Activated T-helper 2 cell treated with anti-CD3 and anti-CD28 coated beads, Interferon-gamma antibody, Interleukin-2, Interleukin-4, amounts not matched to agents 10 μg/mL and 5 μg/mL and 100 μg/mL, durations not matched to agents 14 hours and 24 hours and 36 hours (primary cell): ENCODE measurements around the gene GMIP. TPM values are rescaled to one million over a fixed set of nuclear protein-coding genes. Genes with fewer than 3 reads are reported as not detected.
A peak's percentile ranks its signal among the peaks of the same experiment; 100 is the strongest.
"Not testable (repeated sequence)": the region's sequence is repeated elsewhere in the genome, so short reads cannot be mapped to it uniquely, and the experiment has no call there.

ENCODE experiments used
- DNase-seq: peaks from one replicate; pipeline ENCODE4 v3.0.0; 2021; ENCODE audit warnings: low spot score
- H3K27ac Mint-ChIP-seq: one replicate; pipeline ENCODE4 v1.8.0; 2021; ENCODE audit warnings: mixed read lengths
- H3K27me3 Mint-ChIP-seq: one replicate; pipeline ENCODE4 v1.8.0; 2021; ENCODE audit warnings: low read depth, mixed read lengths
- H3K36me3 Mint-ChIP-seq: one replicate; pipeline ENCODE4 v1.8.0; 2021; ENCODE audit warnings: low read depth, mixed read lengths
- H3K4me1 Mint-ChIP-seq: one replicate; pipeline ENCODE4 v1.8.0; 2021; ENCODE audit warnings: low read depth, mixed read lengths
- H3K4me3 Mint-ChIP-seq: one replicate; pipeline ENCODE4 v1.8.0; 2021; ENCODE audit warnings: low read depth, mild to moderate bottlenecking, moderate library complexity, mixed read lengths
- H3K9me3 Mint-ChIP-seq: one replicate; pipeline ENCODE4 v1.8.0; 2021; ENCODE audit warnings: mixed read lengths
- intact Hi-C: fragments of 100-400 bp; cut with micrococcal nuclease; formaldehyde crosslinking; loops from one replicate; pipeline ENCODE4 v1.15.1; 2023
- total RNA-seq: library from RNA; stranded (reverse); gene quantifications from 2 replicates; pipeline ENCODE4 v1.2.3, GENCODE V29; 2022

GMIP gene
- total RNA-seq, 1 donor from 2014 or later = 66.0 TPM

GRCh38 chr19:19626516-19627472 is 16.7 kb downstream of the GMIP start:
- H3K36me3 Mint-ChIP-seq = peaks cover 52% of the 10 kb centered on the region
- H3K27ac Mint-ChIP-seq = no peak overlapping the region

GRCh38 chr19:19624032-19624570 is 19.4 kb downstream of the GMIP start:
- DNase-seq = no peak
- H3K4me1 Mint-ChIP-seq = peaks cover 20% of the 10 kb centered on the region
- H3K27me3 Mint-ChIP-seq = no peaks in the 10 kb centered on the region
- H3K4me3 Mint-ChIP-seq = no peak overlapping the region
- no peak overlapping the region for H3K27ac Mint-ChIP-seq
- H3K36me3 Mint-ChIP-seq = peaks cover 35% of the 10 kb centered on the region
- intact Hi-C loops = no loop called here
- no peaks in the 10 kb centered on the region for H3K9me3 Mint-ChIP-seq

More at GRCh38 chr19:19626516-19627472, 16.7 kb downstream of the GMIP start:
- H3K27me3 Mint-ChIP-seq = no peaks in the 10 kb centered on the region
- no peaks in the 10 kb centered on the region for H3K9me3 Mint-ChIP-seq
- DNase-seq = no peak
- peaks cover 17% of the 10 kb centered on the region for H3K4me1 Mint-ChIP-seq
- H3K4me3 Mint-ChIP-seq = peak overlapping the region; percentile 92
- intact Hi-C loops = loop anchor here (2.0 to 5.0 kb wide), 2 partner anchors 16 to 39 kb away; partner anchors contain the start of gene GMIP

GRCh38 chr19:19623383-19623782 is 20.1 kb downstream of the GMIP start:
- peaks cover 32% of the 10 kb centered on the region for H3K36me3 Mint-ChIP-seq

GRCh38 chr19:19619849-19620210 is 23.6 kb downstream of the GMIP start:
- H3K27me3 Mint-ChIP-seq = no peaks in the 10 kb centered on the region
- intact Hi-C loops = no loop called here
- H3K4me3 Mint-ChIP-seq = no peak overlapping the region
- no peak overlapping the region for H3K27ac Mint-ChIP-seq
- DNase-seq = no peak
- H3K4me1 Mint-ChIP-seq = peaks cover 29% of the 10 kb centered on the region
- H3K36me3 Mint-ChIP-seq = peaks cover 35% of the 10 kb centered on the region
- H3K9me3 Mint-ChIP-seq = no peaks in the 10 kb centered on the region

More at GRCh38 chr19:19623383-19623782, 20.1 kb downstream of the GMIP start:
- Mint-ChIP-seq H3K27me3 (no peaks in the 10 kb centered on the region), H3K9me3 (no peaks in the 10 kb centered on the region), H3K4me3 (no peak overlapping the region), H3K4me1 (peaks cover 23% of the 10 kb centered on the region), H3K27ac (no peak overlapping the region)
- intact Hi-C loops = no loop called here
- DNase-seq = no peak

GRCh38 chr19:19619181-19619848 is 24.1 kb downstream of the GMIP start:
- peaks cover 29% of the 10 kb centered on the region for H3K4me1 Mint-ChIP-seq

GRCh38 chr19:19618219-19619051 is 25.0 kb downstream of the GMIP start, which contains the start of gene PBX4:
PBX4 (minus strand) TSS chr19:19618687; CDS start chr19:19618629, 58 bp downstream.
- Mint-ChIP-seq H3K27ac (peak within 1 kb of the TSS; percentile 87), H3K4me3 (peak within 1 kb of the TSS; percentile 91), H3K27me3 (no peaks in the 10 kb centered on the region), H3K36me3 (peaks cover 28% of the 10 kb centered on the region), H3K4me1 (peaks cover 33% of the 10 kb centered on the region), H3K9me3 (no peaks in the 10 kb centered on the region)
- peak; percentile 99 for DNase-seq
- intact Hi-C loops = loop anchor here (1.0 kb wide), 2 partner anchors 20 to 45 kb away; partner anchors contain the start of gene ATP13A1

More at GRCh38 chr19:19619181-19619848, 24.1 kb downstream of the GMIP start:
- intact Hi-C loops = no loop called here
- peaks cover 31% of the 10 kb centered on the region for H3K36me3 Mint-ChIP-seq
- DNase-seq = no peak
- no peaks in the 10 kb centered on the region for H3K27me3 Mint-ChIP-seq
- peak overlapping the region; percentile 85 for H3K4me3 Mint-ChIP-seq
- H3K9me3 Mint-ChIP-seq = no peaks in the 10 kb centered on the region
- peak overlapping the region; percentile 77 for H3K27ac Mint-ChIP-seq

- H3K4me3 Mint-ChIP-seq = peak overlapping the region; percentile 64
- no peaks in the 10 kb centered on the region for H3K9me3 Mint-ChIP-seq
- no peak for DNase-seq
- no peaks in the 10 kb centered on the region for H3K27me3 Mint-ChIP-seq
- peaks cover 40% of the 10 kb centered on the region for H3K4me1 Mint-ChIP-seq
- peaks cover 35% of the 10 kb centered on the region for H3K36me3 Mint-ChIP-seq
- peak overlapping the region; percentile 82 for H3K27ac Mint-ChIP-seq
- intact Hi-C loops = no loop called here
Observed at GRCh38 chr19:19615086-19615485, 28.4 kb downstream of the GMIP start.

- Mint-ChIP-seq H3K4me3 (no peak overlapping the region), H3K9me3 (no peaks in the 10 kb centered on the region), H3K36me3 (peaks cover 43% of the 10 kb centered on the region), H3K4me1 (peaks cover 39% of the 10 kb centered on the region), H3K27me3 (no peaks in the 10 kb centered on the region), H3K27ac (no peak overlapping the region)
- no peak for DNase-seq
- intact Hi-C loops = no loop called here
Observed at GRCh38 chr19:19613506-19613905, 30.0 kb downstream of the GMIP start.

- Mint-ChIP-seq H3K27ac (no peak overlapping the region), H3K4me1 (peaks cover 32% of the 10 kb centered on the region), H3K36me3 (peaks cover 49% of the 10 kb centered on the region)
Observed at GRCh38 chr19:19610376-19611202, 32.9 kb downstream of the GMIP start.

GRCh38 chr19:19606686-19607085 is 36.8 kb downstream of the GMIP start:
- H3K27me3 Mint-ChIP-seq, intact Hi-C loops, H3K27ac Mint-ChIP-seq, H3K9me3 Mint-ChIP-seq, DNase-seq, H3K4me3 Mint-ChIP-seq: not testable (repeated sequence)
- Mint-ChIP-seq H3K4me1 (peaks cover 34% of the 10 kb centered on the region), H3K36me3 (peaks cover 36% of the 10 kb centered on the region)

More at GRCh38 chr19:19610376-19611202, 32.9 kb downstream of the GMIP start:
- no peaks in the 10 kb centered on the region for H3K27me3 Mint-ChIP-seq
- H3K4me3 Mint-ChIP-seq = no peak overlapping the region
- DNase-seq = no peak
- no peaks in the 10 kb centered on the region for H3K9me3 Mint-ChIP-seq
- intact Hi-C loops = no loop called here

- intact Hi-C loops = no loop called here
- H3K36me3 Mint-ChIP-seq = peaks cover 40% of the 10 kb centered on the region
- no peaks in the 10 kb centered on the region for H3K27me3 Mint-ChIP-seq
- H3K4me3 Mint-ChIP-seq = peak overlapping the region; percentile 45
- DNase-seq = no peak
- peaks cover 2% of the 10 kb centered on the region for H3K9me3 Mint-ChIP-seq
- peak overlapping the region; percentile 84 for H3K27ac Mint-ChIP-seq
- H3K4me1 Mint-ChIP-seq = peaks cover 40% of the 10 kb centered on the region
Observed at GRCh38 chr19:19606021-19606420, 37.4 kb downstream of the GMIP start.
